Activated naive CD8-positive, alpha-beta T cell treated with anti-CD3 and anti-CD28 coated beads, Interleukin-2, amount 10 ng/mL, durations not matched to agents 7 days and 5 days (primary cell): ENCODE measurements around the gene KDELR3. TPM values are rescaled to one million over a fixed set of nuclear protein-coding genes. Genes with fewer than 3 reads are reported as not detected.
A peak's percentile ranks its signal among the peaks of the same experiment; 100 is the strongest.

Experiments
- ATAC-seq: fragments of 150-1000 bp; cut with Tn5 transposase; one replicate; pipeline ENCODE4 v1.10.0; 2021; ENCODE audit warnings: low read depth, moderate library complexity
- POLR2A ChIA-PET: fragments of 350-600 bp; sonication (Branson Sonifier 250); formaldehyde crosslinking; loops from one replicate; lab custom pipeline; 2021; ENCODE audit warnings: antibody characterized with exemption; lab: Charles Lee
- DNase-seq: peaks from one replicate; pipeline ENCODE4 v3.0.0; 2021
- H3K27ac Mint-ChIP-seq: one replicate; pipeline ENCODE4 v1.8.0; 2022; ENCODE audit warnings: mild to moderate bottlenecking, mixed read lengths
- H3K27me3 Mint-ChIP-seq: one replicate; pipeline ENCODE4 v1.8.0; 2022; ENCODE audit warnings: mild to moderate bottlenecking, moderate library complexity, mixed read lengths
- H3K36me3 Mint-ChIP-seq: one replicate; pipeline ENCODE4 v1.8.0; 2021; ENCODE audit warnings: mild to moderate bottlenecking, mixed read lengths
- H3K4me1 Mint-ChIP-seq: one replicate; pipeline ENCODE4 v1.8.0; 2021; ENCODE audit warnings: mixed read lengths
- H3K4me3 Mint-ChIP-seq: one replicate; pipeline ENCODE4 v1.8.0; 2022; ENCODE audit warnings: mild to moderate bottlenecking, moderate library complexity, mixed read lengths
- H3K9me3 Mint-ChIP-seq: one replicate; pipeline ENCODE4 v1.8.0; 2021; ENCODE audit warnings: mixed read lengths
- total RNA-seq, 2 experiments: library from RNA; stranded (reverse); gene quantifications; one replicate each; pipeline ENCODE4 v1.2.3, GENCODE V29; 2021

The KDELR3 gene
- total RNA-seq, 2 experiments from 2014 or later, result 0.91 to 1.4 TPM

- Mint-ChIP-seq H3K27ac (no peak overlapping the region), H3K36me3 (no peaks in the 10 kb centered on the region), H3K9me3 (no peaks in the 10 kb centered on the region), H3K27me3 (peaks cover 2% of the 10 kb centered on the region), H3K4me1 (no peaks in the 10 kb centered on the region), H3K4me3 (no peak overlapping the region)
- POLR2A ChIA-PET, result interaction anchor here (0.6 kb wide), 1 partner anchor 210 kb away, joined by 3 read pairs; no protein-coding TSS in a partner anchor
- no peak for ATAC-seq
- no peak for DNase-seq
Measured at GRCh38 chr22:38444783-38445182, 23.1 kb upstream of the KDELR3 start.

- DNase-seq (no peak), ATAC-seq (no peak)
- H3K36me3 Mint-ChIP-seq, result no peaks in the 10 kb centered on the region
- no peak overlapping the region for H3K4me3 Mint-ChIP-seq
- H3K27me3 Mint-ChIP-seq, result peaks cover 11% of the 10 kb centered on the region
- no peaks in the 10 kb centered on the region for H3K9me3 Mint-ChIP-seq
- no peaks in the 10 kb centered on the region for H3K4me1 Mint-ChIP-seq
- no peak overlapping the region for H3K27ac Mint-ChIP-seq
- POLR2A ChIA-PET, result no interaction called here
Measured at GRCh38 chr22:38446018-38446601, 21.8 kb upstream of the KDELR3 start.

GRCh38 chr22:38448945-38449745 lies 18.8 kb upstream of the KDELR3 start:
- no peaks in the 10 kb centered on the region for H3K9me3 Mint-ChIP-seq
- DNase-seq (no peak), ATAC-seq (no peak)
- no peak overlapping the region for H3K4me3 Mint-ChIP-seq
- no peak overlapping the region for H3K27ac Mint-ChIP-seq
- H3K4me1 Mint-ChIP-seq, result no peaks in the 10 kb centered on the region
- POLR2A ChIA-PET, result no interaction called here
- H3K27me3 Mint-ChIP-seq, result peaks cover 35% of the 10 kb centered on the region
- H3K36me3 Mint-ChIP-seq, result no peaks in the 10 kb centered on the region

- no peaks in the 10 kb centered on the region for H3K9me3 Mint-ChIP-seq
- DNase-seq (no peak), ATAC-seq (no peak)
- no peak overlapping the region for H3K4me3 Mint-ChIP-seq
- H3K36me3 Mint-ChIP-seq, result peaks cover 3% of the 10 kb centered on the region
- no peak overlapping the region for H3K27ac Mint-ChIP-seq
- H3K4me1 Mint-ChIP-seq, result peaks cover 4% of the 10 kb centered on the region
- POLR2A ChIA-PET, result no interaction called here
- H3K27me3 Mint-ChIP-seq, result peaks cover 39% of the 10 kb centered on the region
Measured at GRCh38 chr22:38449776-38450175, 18.1 kb upstream of the KDELR3 start.

GRCh38 chr22:38450234-38450797 lies 17.6 kb upstream of the KDELR3 start:
- ATAC-seq (no peak), DNase-seq (peak; percentile 29)
- POLR2A ChIA-PET, result no interaction called here
- Mint-ChIP-seq H3K27me3 (peaks cover 39% of the 10 kb centered on the region), H3K4me3 (no peak overlapping the region), H3K36me3 (peaks cover 3% of the 10 kb centered on the region), H3K4me1 (peaks cover 4% of the 10 kb centered on the region), H3K9me3 (no peaks in the 10 kb centered on the region), H3K27ac (no peak overlapping the region)

- Mint-ChIP-seq H3K9me3 (no peaks in the 10 kb centered on the region), H3K4me1 (peaks cover 4% of the 10 kb centered on the region), H3K36me3 (peaks cover 3% of the 10 kb centered on the region), H3K4me3 (no peak overlapping the region), H3K27me3 (peaks cover 44% of the 10 kb centered on the region), H3K27ac (no peak overlapping the region)
- POLR2A ChIA-PET, result interaction anchor here (0.5 kb wide), 1 partner anchor 125 kb away, joined by 3 read pairs; no protein-coding TSS in a partner anchor
- DNase-seq (no peak), ATAC-seq (no peak)
Measured at GRCh38 chr22:38451404-38451803, 16.5 kb upstream of the KDELR3 start.

- POLR2A ChIA-PET, result interaction anchor here (0.5 kb wide), 1 partner anchor 126 kb away, joined by 3 read pairs; no protein-coding TSS in a partner anchor
- H3K27ac Mint-ChIP-seq, result no peak overlapping the region
- no peaks in the 10 kb centered on the region for H3K9me3 Mint-ChIP-seq
- H3K27me3 Mint-ChIP-seq, result peaks cover 49% of the 10 kb centered on the region
- DNase-seq (no peak), ATAC-seq (no peak)
- no peak overlapping the region for H3K4me3 Mint-ChIP-seq
- H3K4me1 Mint-ChIP-seq, result peaks cover 4% of the 10 kb centered on the region
- H3K36me3 Mint-ChIP-seq, result peaks cover 3% of the 10 kb centered on the region
Measured at GRCh38 chr22:38451864-38452263, 16.0 kb upstream of the KDELR3 start.

- peaks cover 55% of the 10 kb centered on the region for H3K27me3 Mint-ChIP-seq
Measured at GRCh38 chr22:38452373-38453065, 15.4 kb upstream of the KDELR3 start.

GRCh38 chr22:38453066-38453672 lies 14.7 kb upstream of the KDELR3 start:
- ATAC-seq, result no peak
- peaks cover 60% of the 10 kb centered on the region for H3K27me3 Mint-ChIP-seq
- no peak overlapping the region for H3K27ac Mint-ChIP-seq
- DNase-seq, result no peak
- H3K4me3 Mint-ChIP-seq, result no peak overlapping the region
- peaks cover 4% of the 10 kb centered on the region for H3K4me1 Mint-ChIP-seq
- no peaks in the 10 kb centered on the region for H3K9me3 Mint-ChIP-seq
- POLR2A ChIA-PET, result interaction anchor here (0.6 kb wide), 1 partner anchor 44 kb away, joined by 4 read pairs; no protein-coding TSS in a partner anchor
- peaks cover 3% of the 10 kb centered on the region for H3K36me3 Mint-ChIP-seq

More at GRCh38 chr22:38452373-38453065, 15.4 kb upstream of the KDELR3 start:
- no peak overlapping the region for H3K27ac Mint-ChIP-seq
- peaks cover 4% of the 10 kb centered on the region for H3K4me1 Mint-ChIP-seq
- H3K36me3 Mint-ChIP-seq, result peaks cover 3% of the 10 kb centered on the region
- POLR2A ChIA-PET, result interaction anchor here (0.6 kb wide), 1 partner anchor 44 kb away, joined by 4 read pairs; no protein-coding TSS in a partner anchor
- no peaks in the 10 kb centered on the region for H3K9me3 Mint-ChIP-seq
- H3K4me3 Mint-ChIP-seq, result no peak overlapping the region
- DNase-seq (peak; percentile 24), ATAC-seq (no peak)

- no peak overlapping the region for H3K27ac Mint-ChIP-seq
- ATAC-seq (no peak), DNase-seq (no peak)
- H3K36me3 Mint-ChIP-seq, result peaks cover 3% of the 10 kb centered on the region
- peaks cover 69% of the 10 kb centered on the region for H3K27me3 Mint-ChIP-seq
- H3K9me3 Mint-ChIP-seq, result no peaks in the 10 kb centered on the region
- no peak overlapping the region for H3K4me3 Mint-ChIP-seq
- peaks cover 4% of the 10 kb centered on the region for H3K4me1 Mint-ChIP-seq
- POLR2A ChIA-PET, result interaction anchor here (0.7 kb wide), 1 partner anchor 118 kb away, joined by 3 read pairs; no protein-coding TSS in a partner anchor
Measured at GRCh38 chr22:38453996-38454352, 13.9 kb upstream of the KDELR3 start.

- Mint-ChIP-seq H3K27ac (no peak overlapping the region), H3K4me1 (peaks cover 4% of the 10 kb centered on the region), H3K27me3 (peaks cover 74% of the 10 kb centered on the region), H3K9me3 (no peaks in the 10 kb centered on the region), H3K36me3 (peaks cover 3% of the 10 kb centered on the region), H3K4me3 (peak overlapping the region; percentile 75)
- POLR2A ChIA-PET, result interaction anchor here (0.7 kb wide), 1 partner anchor 117 kb away, joined by 3 read pairs; no protein-coding TSS in a partner anchor
- ATAC-seq (peak; percentile 37), DNase-seq (peak; percentile 51)
Measured at GRCh38 chr22:38454353-38455075, 13.4 kb upstream of the KDELR3 start.

- ATAC-seq (no peak), DNase-seq (no peak)
- Mint-ChIP-seq H3K4me1 (peaks cover 4% of the 10 kb centered on the region), H3K4me3 (peak within 1 kb of the TSS; percentile 75), H3K27ac (no peak within 1 kb of the TSS), H3K36me3 (peaks cover 3% of the 10 kb centered on the region), H3K27me3 (peaks cover 75% of the 10 kb centered on the region), H3K9me3 (no peaks in the 10 kb centered on the region)
- POLR2A ChIA-PET, result no interaction called here
Measured at GRCh38 chr22:38455076-38455529, 12.8 kb upstream of the KDELR3 start, which contains the start of gene KCNJ4. Gene KCNJ4 (minus strand): TSS chr22:38455199. CDS start chr22:38428132, 27,067 bp downstream.
